ENCODE results near the gene PFN3. TPM values are rescaled to one million over a fixed set of nuclear protein-coding genes. Genes with fewer than 3 reads are reported as not detected.

Gene PFN3
- total RNA-seq, 1 donor from 2014 or later = not detected

- Histone ChIP-seq H3K4me3 (ENCODE audit: low read depth, low read length) (peak within 1 kb of the TSS; percentile 85), H3K36me3 (ENCODE audit: control insufficient read depth, insufficient read depth, low read length) (peaks cover 7% of the 10 kb centered on the region), H3K27me3 (ENCODE audit: control insufficient read depth, insufficient read depth, low read length) (no peaks in the 10 kb centered on the region)
- no peak for TF ChIP-seq CTCF (IDR thresholded peaks at IDR 0.05; ENCODE audit: insufficient read depth, low read length, severe bottlenecking)
- no peak for FAIRE-seq
- peak; percentile 88 for DNase-seq (ENCODE audit: low read depth)
Observed at GRCh38 chr5:177351392-177352329, 48.8 kb downstream of the PFN3 start, which contains the start of gene LMAN2. LMAN2 (minus strand) TSS chr5:177351668; CDS start chr5:177351647, 21 bp downstream.

GRCh38 chr5:177350776-177351391, 49.6 kb downstream of the PFN3 start:
- H3K36me3 ChIP-seq (ENCODE audit: control insufficient read depth, insufficient read depth, low read length) = peaks cover 8% of the 10 kb centered on the region
- DNase-seq (ENCODE audit: low read depth) (no peak), FAIRE-seq (no peak)
- H3K27me3 ChIP-seq (ENCODE audit: control insufficient read depth, insufficient read depth, low read length) = no peaks in the 10 kb centered on the region
- no peak for TF ChIP-seq CTCF (IDR thresholded peaks at IDR 0.05; ENCODE audit: insufficient read depth, low read length, severe bottlenecking)
- peak overlapping the region; percentile 85 for H3K4me3 ChIP-seq (ENCODE audit: low read depth, low read length)

Other genes with a start within 250 kb of the PFN3 start
- gene RAB24, start 96.9 kb downstream of the PFN3 start, total RNA-seq = 16.6 and 26.1 TPM in 2 replicates
- 139 and 161 TPM in 2 replicates for gene PRELID1, start 96.9 kb downstream of the PFN3 start, total RNA-seq
- 0.53 and 1.5 TPM in 2 replicates for gene MXD3, start 88.8 kb downstream of the PFN3 start, total RNA-seq
- 362 and 444 TPM in 2 replicates for gene LMAN2, start 49.0 kb downstream of the PFN3 start, total RNA-seq
- 6.8 and 8.4 TPM in 2 replicates for gene RGS14, start 42.7 kb downstream of the PFN3 start, total RNA-seq
- not detected in 2 replicates for gene SLC34A1, start 16.2 kb downstream of the PFN3 start, total RNA-seq
- 5.0 and 7.9 TPM in 2 replicates for gene F12, start 8.9 kb upstream of the PFN3 start, total RNA-seq
- 22.9 and 41.1 TPM in 2 replicates for gene GRK6, start 26.0 kb upstream of the PFN3 start, total RNA-seq
- 3.1 and 5.0 TPM in 2 replicates for gene PRR7, start 46.2 kb upstream of the PFN3 start, total RNA-seq
- gene DBN1, start 73.0 kb upstream of the PFN3 start, total RNA-seq = 58.7 and 71.7 TPM in 2 replicates
- 19.5 and 26.2 TPM in 2 replicates for gene PDLIM7, start 96.9 kb upstream of the PFN3 start, total RNA-seq
- 0.53 and 1.4 TPM in 2 replicates for gene DOK3, start 109.2 kb upstream of the PFN3 start, total RNA-seq
- gene DDX41, start 116.3 kb upstream of the PFN3 start, total RNA-seq = 108 and 250 TPM in 2 replicates
- 14.0 and 17.2 TPM in 2 replicates for gene FAM193B, start 153.9 kb upstream of the PFN3 start, total RNA-seq
- 184 and 203 TPM in 2 replicates for gene TMED9, start 191.5 kb upstream of the PFN3 start, total RNA-seq
- gene B4GALT7, start 199.5 kb upstream of the PFN3 start, total RNA-seq = 35.8 and 36.9 TPM in 2 replicates

Data from bronchial epithelial cell (primary cell).